Left hindlimb (tissue), 1 donor: ENCODE measurements around the gene GDI1.

Experiments used
- DNase-seq: peaks from one replicate; pipeline ENCODE4 v3.0.0-alpha.2; 2018

The GDI1 gene

DNA sequence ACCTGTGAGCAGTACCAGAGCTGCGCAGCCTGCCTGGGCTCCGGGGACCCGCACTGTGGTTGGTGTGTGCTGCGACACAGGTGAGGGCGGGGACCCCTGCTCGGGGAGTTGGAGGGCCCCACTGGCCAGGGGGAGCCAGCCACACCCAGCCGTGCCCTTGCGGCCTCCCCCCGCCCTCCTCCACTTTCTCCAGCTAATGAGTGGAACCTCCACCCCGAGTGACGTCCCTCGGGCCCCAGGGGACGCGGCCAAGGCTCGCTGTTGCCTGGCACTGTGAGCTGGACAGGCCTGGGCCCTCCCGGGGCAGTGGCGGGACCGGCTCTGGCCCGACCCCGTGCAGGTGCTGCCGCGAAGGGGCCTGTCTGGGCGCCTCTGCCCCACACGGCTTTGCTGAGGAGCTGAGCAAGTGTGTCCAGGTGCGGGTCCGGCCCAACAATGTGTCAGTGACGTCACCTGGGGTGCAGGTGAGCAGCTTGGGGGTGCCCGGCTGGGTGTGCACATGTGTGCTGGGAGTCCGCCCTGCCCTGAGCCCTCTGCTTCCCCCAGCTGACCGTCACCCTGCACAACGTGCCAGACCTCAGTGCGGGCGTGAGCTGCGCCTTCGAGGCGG, 26.8 kb downstream of the GDI1 start:
- no peak for DNase-seq

GRCh38 chrX:154464806-154465365, 27.9 kb downstream of the GDI1 start:
- no peak for DNase-seq

- DNase-seq, result peak; percentile 4
Measured at GRCh38 chrX:154465601-154466000, 28.6 kb downstream of the GDI1 start.

- DNase-seq, result peak; percentile 7
Measured at GRCh38 chrX:154466036-154466435, 29.1 kb downstream of the GDI1 start.

DNA sequence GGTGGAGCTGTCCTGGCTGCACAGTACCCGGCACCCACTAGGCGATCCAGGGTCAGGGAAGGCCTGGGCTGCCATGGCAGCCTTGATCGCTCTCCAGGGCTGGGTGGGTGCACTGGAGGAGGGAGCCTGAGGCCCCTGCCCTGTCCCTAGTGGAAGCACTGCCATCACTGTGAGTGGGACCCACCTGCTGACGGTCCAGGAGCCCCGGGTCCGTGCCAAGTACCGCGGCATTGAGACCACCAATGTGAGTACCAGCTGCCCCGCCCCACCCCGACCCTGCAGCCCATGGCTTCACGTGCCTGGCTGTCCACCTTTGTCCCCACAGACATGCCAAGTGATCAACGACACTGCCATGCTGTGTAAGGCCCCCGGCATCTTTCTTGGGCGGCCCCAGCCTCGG, 30.0 kb downstream of the GDI1 start:
- DNase-seq, result peak; percentile 25

DNA sequence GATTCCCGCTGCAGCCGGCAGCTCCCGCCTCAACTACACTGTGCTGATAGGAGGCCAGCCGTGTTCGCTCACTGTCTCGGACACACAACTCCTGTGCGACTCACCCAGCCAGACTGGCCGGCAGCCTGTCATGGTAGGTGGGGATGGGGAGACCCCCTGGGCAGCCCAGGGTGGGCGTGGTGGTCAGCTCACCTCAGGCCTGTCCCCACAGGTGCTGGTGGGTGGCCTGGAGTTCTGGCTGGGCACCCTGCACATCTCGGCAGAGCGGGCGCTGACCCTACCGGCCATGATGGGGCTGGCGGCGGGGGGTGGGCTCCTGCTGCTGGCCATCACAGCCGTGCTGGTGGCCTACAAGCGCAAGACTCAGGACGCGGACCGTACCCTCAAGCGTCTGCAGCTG, 30.6 kb downstream of the GDI1 start:
- DNase-seq, result peak; percentile 7

DNA sequence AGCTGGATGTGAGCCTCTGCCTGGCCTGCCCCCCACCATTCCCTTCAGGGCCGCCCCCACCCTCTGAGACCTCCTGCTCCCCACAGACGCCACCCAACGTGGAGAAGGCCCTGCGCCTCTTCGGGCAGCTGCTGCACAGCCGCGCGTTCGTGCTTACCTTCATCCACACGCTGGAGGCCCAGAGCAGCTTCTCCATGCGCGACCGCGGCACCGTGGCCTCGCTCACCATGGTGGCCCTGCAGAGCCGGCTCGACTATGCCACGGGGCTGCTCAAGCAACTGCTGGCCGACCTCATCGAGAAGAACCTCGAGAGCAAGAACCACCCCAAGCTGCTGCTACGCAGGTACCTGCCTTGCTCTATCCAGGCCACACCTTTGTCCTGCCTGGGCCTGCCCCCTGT, 31.3 kb downstream of the GDI1 start:
- peak; percentile 17 for DNase-seq

DNA sequence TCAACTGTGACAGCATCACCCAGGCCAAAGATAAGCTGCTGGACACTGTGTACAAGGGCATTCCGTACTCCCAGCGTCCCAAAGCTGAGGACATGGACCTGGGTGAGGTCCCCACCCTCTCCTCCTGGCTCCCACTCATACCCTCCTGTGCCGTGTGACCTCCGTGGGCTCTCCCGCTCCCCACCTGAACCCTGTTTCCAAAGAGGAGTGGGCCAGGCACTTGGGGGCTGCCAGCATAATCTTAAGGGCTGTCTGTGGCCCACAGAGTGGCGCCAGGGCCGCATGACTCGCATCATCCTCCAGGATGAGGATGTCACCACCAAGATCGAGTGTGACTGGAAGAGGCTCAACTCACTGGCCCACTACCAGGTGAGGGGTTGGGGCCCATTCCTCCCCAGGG, 32.2 kb downstream of the GDI1 start:
- DNase-seq, result peak; percentile 10

DNA sequence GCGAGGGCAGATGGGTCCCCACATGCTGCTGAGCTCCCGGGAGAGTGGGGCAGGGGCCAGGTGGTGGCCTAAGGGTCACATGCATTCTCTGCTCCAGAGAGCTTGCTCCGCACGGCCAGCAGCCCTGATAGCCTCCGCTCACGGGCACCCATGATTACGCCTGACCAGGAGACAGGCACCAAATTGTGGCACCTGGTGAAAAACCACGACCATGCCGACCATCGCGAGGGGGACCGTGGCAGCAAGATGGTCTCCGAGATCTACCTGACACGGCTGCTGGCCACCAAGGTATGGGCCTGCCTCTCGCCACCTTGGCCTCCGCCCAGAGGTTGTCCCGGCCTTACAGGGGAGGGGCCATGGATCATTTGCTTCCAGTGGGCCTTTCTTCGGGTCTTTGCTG, 32.9 kb downstream of the GDI1 start:
- peak; percentile 4 for DNase-seq

GRCh38 chrX:154470434-154470833, 33.5 kb downstream of the GDI1 start:
- peak; percentile 4 for DNase-seq

- DNase-seq, result no peak
Measured at GRCh38 chrX:154470914-154471568, 34.1 kb downstream of the GDI1 start.

GRCh38 chrX:154471839-154472684, 35.1 kb downstream of the GDI1 start:
- no peak for DNase-seq

DNA sequence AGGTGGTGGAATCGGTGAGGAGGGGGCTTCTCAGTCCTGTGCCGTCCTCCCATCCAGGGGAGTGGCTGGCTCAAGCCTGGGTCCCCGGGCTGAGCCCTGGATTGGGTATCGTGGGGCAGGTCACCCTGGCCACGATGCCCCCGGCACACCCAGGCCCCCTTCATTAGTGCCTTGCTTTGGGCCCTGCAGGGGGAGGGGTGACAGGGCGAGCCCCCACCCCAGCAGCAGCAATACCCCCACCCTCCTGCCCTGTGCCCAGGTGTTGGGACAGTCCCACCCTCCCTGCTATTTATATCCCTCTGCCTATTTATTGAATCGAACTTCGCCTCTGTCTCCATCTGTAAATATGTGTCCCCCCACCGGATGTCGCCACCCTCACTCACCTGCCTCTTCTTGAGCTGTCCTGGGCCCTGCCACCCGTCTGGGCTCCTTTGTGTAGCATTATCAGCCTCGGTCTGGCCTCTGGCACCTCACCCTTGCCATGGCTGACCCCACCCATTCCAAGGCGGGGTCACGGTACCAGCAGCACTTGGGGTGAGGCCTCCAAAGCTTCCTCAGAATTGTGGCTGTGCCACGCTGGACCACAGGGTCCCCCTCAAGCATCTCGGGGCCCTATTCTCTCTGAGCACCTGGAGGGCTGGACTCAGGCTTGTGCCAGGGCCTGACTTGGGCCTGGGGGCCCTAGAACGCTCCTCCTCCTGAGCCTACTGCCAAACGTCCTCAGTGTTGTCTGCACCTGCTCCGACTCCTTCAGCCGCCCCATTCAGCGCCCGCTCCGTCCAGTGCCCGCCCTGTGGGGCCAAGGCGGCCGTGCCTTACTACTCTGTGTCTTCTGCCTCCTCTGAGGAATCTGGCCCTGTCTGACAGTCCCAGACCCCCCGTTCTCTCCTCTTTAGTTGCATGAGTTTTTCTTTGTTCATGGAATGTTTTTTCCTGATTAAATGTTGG, 36.0 kb downstream of the GDI1 start:
- DNase-seq, result no peak

GRCh38 chrX:154473683-154474082, 36.7 kb downstream of the GDI1 start:
- DNase-seq, result no peak

- no peak for DNase-seq
Measured at GRCh38 chrX:154476821-154477220, 39.9 kb downstream of the GDI1 start.

DNA sequence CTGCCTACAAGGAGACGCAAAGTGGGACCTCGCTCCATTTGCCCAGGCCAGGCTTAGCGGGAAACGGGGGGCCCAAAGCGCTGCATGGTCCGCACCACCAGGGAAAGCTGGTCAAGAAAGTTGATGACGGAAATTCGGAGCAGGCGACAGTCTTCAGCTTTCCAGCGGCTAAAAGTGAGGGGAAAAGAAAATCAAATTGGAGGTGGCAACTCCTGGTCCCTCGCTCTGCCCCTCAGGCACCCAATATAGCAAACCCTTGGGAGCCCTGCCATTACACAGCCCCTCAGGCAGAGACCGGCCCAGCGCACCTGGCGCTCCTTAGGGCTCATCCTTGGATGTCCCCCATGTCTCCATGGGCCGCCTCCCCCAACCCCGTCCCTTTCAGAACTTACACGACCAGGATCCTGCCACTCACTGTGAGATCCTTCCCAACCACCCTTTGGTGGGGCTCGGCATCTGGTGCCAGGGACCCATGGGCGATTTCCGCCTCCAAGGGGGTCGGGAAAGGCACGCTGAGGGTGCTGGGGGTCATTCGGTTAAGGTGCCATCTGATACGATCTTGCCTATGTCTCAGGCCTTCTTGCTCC, 41.0 kb downstream of the GDI1 start:
- no peak for DNase-seq

- peak; percentile 93 for DNase-seq
Measured at GRCh38 chrX:154478728-154479622, 42.0 kb downstream of the GDI1 start, which contains the start of gene LAGE3. TSS of gene LAGE3 (minus strand) at chrX:154479281. CDS start at chrX:154478915, 366 bp downstream.

DNA sequence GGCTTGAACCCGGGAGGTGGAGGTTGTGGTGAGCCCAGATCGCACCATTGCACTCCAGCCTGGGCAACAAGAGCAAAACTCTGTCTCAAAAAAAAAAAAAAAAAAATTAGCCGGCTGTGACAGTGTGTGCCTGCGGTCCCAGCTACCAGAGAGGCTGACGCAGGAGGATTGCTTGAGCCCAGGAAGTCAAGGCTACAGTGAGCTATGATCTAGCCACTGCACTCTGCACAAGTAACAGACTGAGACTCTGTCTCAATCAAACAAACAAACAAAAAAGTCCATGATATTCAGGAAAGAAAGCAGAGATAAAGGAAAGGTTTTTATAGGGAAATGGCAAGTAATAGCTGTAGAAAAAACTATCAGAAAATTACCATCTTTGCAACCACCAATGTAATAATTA, 44.2 kb downstream of the GDI1 start:
- DNase-seq, result no peak

GRCh38 chrX:154481911-154482601, 45.1 kb downstream of the GDI1 start:
- no peak for DNase-seq

DNA sequence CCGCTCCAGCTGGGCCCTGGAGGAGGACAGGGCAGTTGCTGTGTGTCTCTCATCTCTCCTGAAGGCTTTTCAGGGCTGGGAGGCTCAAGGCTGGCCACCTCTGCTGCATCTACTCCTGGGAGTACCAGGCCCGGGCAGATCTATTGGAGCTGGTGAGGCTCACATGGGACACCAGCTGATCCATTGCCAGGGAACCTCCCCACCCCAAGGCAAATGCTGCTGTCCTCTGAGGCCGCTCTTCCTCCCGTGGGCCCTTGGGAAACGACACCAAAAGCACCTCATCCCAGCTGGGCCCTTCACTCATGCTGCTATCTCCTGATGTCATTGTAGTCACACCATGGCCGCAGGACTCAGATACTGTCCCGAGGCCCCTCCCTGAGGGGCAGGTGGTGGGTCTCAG, 45.8 kb downstream of the GDI1 start:
- no peak for DNase-seq
